Loucy (cell line): ENCODE results near the gene AP2B1.

ENCODE experiments used
- EZH2phosphoT487 ChIP-seq: fragments of 200-600 bp; IDR thresholded peaks from 2 replicates; pipeline ENCODE4 v1.6.1; 2018; ENCODE audit warnings: antibody characterized with exemption, mild to moderate bottlenecking, moderate library complexity, borderline replicate concordance
- TF ChIP-seq, protein P1 (sequence below): fragments of 200-600 bp; sonication (generic); conservative IDR thresholded peaks from 2 replicates; pipeline ENCODE4 v1.5.1; 2014; ENCODE audit warnings: mild to moderate bottlenecking, antibody characterized with exemption, low read length

DNA sequence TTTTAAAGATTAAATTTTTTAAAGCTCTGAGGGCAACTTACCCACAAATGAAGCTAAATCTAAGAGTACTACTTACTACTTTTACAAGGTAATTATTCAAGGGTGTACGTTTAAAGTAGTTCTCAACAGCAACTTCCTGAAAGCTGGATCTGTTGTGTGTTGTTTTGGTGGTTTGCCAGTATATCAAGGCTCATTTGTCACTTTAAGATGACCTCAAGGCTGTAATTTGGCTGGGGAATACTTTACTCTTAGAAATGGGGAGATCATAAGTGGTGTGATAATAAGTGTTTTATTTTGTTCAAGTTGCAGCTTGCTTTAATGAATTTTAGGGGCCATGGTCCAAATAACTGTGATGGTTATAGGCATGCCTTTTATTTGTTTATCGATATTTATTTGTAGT is 30.4 kb downstream of the AP2B1 start:
- TF ChIP-seq, protein P1, sequence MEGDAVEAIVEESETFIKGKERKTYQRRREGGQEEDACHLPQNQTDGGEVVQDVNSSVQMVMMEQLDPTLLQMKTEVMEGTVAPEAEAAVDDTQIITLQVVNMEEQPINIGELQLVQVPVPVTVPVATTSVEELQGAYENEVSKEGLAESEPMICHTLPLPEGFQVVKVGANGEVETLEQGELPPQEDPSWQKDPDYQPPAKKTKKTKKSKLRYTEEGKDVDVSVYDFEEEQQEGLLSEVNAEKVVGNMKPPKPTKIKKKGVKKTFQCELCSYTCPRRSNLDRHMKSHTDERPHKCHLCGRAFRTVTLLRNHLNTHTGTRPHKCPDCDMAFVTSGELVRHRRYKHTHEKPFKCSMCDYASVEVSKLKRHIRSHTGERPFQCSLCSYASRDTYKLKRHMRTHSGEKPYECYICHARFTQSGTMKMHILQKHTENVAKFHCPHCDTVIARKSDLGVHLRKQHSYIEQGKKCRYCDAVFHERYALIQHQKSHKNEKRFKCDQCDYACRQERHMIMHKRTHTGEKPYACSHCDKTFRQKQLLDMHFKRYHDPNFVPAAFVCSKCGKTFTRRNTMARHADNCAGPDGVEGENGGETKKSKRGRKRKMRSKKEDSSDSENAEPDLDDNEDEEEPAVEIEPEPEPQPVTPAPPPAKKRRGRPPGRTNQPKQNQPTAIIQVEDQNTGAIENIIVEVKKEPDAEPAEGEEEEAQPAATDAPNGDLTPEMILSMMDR = no peak
- TF ChIP-seq EZH2phosphoT487 = no peak
